OCI-LY3 (cell line): ENCODE results near the gene JCAD.
"Not testable (repeated sequence)": the region's sequence is repeated elsewhere in the genome, so short reads cannot be mapped to it uniquely, and the experiment has no call there.

Experiments used
- H2AFZ ChIP-seq: fragments of 200-600, 300-600 bp; shearing (Covaris generic); 2 replicates; pipeline ENCODE4 v1.6.0; 2014; ENCODE audit warnings: antibody characterized with exemption, low read depth, low read length
- H3K27ac ChIP-seq: fragments of 200-600, 300-600 bp; sonication (generic); 2 replicates; pipeline ENCODE4 v1.5.1; 2014; ENCODE audit warnings: mild to moderate bottlenecking, low read length, moderate library complexity, mixed read lengths
- H3K27me3 ChIP-seq: fragments of 200-600, 300-600 bp; sonication (generic); 2 replicates; pipeline ENCODE4 v1.6.1; 2014; ENCODE audit warnings: low read depth, low read length, mixed read lengths
- H3K36me3 ChIP-seq: fragments of 200-600, 300-600 bp; sonication (generic); replicated peaks from 2 replicates; pipeline ENCODE3; 2014; ENCODE audit warnings: low read depth, low read length, mixed read lengths
- H3K4me1 ChIP-seq: fragments of 300-600, 200-600 bp; sonication (generic); 2 replicates; pipeline ENCODE4 v1.6.1; 2014; ENCODE audit warnings: low read length, mixed read lengths
- H3K4me2 ChIP-seq: fragments of 200-600, 300-600 bp; sonication (generic); 2 replicates; pipeline ENCODE4 v1.6.1; 2014; ENCODE audit warnings: low read length, mixed read lengths
- H3K4me3 ChIP-seq: fragments of 300-600, 200-600 bp; sonication (generic); 2 replicates; pipeline ENCODE4 v1.5.1; 2014; ENCODE audit warnings: antibody characterized with exemption, mild to moderate bottlenecking, low read length, moderate library complexity
- H3K79me2 ChIP-seq: fragments of 300-600, 200-600 bp; shearing (Covaris generic); 2 replicates; pipeline ENCODE4 v1.6.1; 2014; ENCODE audit warnings: mild to moderate bottlenecking, low read length, mixed read lengths
- H3K9ac ChIP-seq: fragments of 300-600, 200-600 bp; shearing (Covaris generic); 2 replicates; pipeline ENCODE4 v1.6.0; 2014; ENCODE audit warnings: mild to moderate bottlenecking, low read length, moderate library complexity
- H3K9me3 ChIP-seq: fragments of 200-600, 300-600 bp; shearing (Covaris generic); 2 replicates; pipeline ENCODE4 v1.6.1; 2014; ENCODE audit warnings: low read length, mixed read lengths; ENCODE audit not compliant: insufficient read depth
- H4K20me1 ChIP-seq: fragments of 200-600, 300-600 bp; sonication (generic); 2 replicates; pipeline ENCODE4 v1.6.1; 2016; ENCODE audit warnings: low read length, mixed read lengths; ENCODE audit not compliant: insufficient read depth
- CTCF ChIP-seq: fragments of 200-600, 300-600 bp; sonication (generic); IDR thresholded peaks from 2 replicates; pipeline ENCODE4 v1.5.1; 2014; ENCODE audit warnings: antibody characterized with exemption, low read length, low read depth
- EZH2phosphoT487 ChIP-seq: fragments of 200-600 bp; shearing (Covaris generic); IDR thresholded peaks from 2 replicates; pipeline ENCODE4 v1.6.1; 2018; ENCODE audit warnings: antibody characterized with exemption, mixed run types, low read depth

Gene JCAD, protein sequence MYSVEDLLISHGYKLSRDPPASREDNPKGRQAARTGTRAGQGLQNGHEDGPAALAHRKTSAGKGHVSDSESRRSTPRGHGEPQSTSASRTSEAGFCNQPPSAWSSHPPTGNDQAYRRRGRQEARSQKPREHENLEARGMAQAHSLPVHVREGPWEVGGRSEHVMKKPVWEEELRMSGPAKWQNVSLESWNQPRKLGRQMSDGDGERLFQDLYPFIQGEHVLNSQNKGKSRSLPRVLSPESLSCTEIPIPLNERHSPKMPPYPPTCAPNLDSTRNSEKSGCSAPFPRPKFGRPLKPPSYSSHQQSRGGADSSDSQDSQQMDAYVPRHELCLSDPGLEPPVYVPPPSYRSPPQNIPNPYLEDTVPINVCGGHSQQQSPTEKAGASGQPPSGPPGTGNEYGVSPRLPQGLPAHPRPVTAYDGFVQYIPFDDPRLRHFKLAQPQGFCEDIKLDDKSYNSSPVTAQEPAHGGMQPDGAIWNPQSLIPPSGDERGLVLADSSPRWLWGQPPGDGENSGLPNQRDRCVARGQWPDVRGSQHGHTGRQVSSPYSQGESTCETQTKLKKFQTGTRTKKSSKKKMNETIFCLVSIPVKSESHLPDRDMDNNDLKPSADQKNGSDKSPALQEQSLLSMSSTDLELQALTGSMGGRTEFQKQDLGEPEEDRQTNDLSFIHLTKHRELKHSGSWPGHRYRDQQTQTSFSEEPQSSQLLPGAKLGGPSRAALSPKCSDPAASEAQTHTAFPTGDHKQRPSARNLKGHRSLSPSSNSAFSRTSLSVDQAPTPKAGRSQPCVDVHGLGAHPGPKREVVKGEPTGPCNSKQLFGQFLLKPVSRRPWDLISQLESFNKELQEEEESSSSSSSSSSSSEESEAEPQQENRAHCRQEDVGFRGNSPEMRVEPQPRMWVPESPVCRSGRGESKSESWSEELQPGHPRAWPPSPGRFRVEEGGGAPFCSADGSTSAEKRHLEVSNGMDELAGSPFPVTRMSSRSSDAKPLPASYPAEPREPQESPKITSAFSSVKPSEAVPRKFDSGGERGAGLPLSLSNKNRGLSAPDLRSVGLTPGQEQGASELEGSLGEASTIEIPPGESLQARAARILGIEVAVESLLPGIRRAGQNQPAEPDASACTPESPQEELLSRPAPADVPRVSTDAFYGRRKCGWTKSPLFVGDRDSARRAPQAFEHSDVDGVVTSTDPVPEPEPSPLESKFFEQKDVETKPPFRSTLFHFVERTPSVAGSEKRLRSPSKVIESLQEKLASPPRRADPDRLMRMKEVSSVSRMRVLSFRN (N-terminal part only)

GRCh38 chr10:30059209-30060107 is at the start of gene JCAD:
TSS of gene JCAD (minus strand) at chr10:30059586. CDS start at chr10:30047812, 11,774 bp downstream.
- no peaks in the 10 kb centered on the region for H3K9me3 ChIP-seq
- no peak within 1 kb of the TSS for H3K9ac ChIP-seq
- no peaks in the 10 kb centered on the region for H3K4me1 ChIP-seq
- H3K4me3 ChIP-seq, result no peak within 1 kb of the TSS
- H3K27me3 ChIP-seq, result no peaks in the 10 kb centered on the region
- no peaks in the 10 kb centered on the region for H3K79me2 ChIP-seq
- no peaks in the 10 kb centered on the region for H4K20me1 ChIP-seq
- TF ChIP-seq CTCF, result no peak
- TF ChIP-seq EZH2phosphoT487, result no peak
- H3K27ac ChIP-seq, result no peak within 1 kb of the TSS
- no peaks in the 10 kb centered on the region for H3K36me3 ChIP-seq
- no peak within 1 kb of the TSS for H3K4me2 ChIP-seq
- no peak within 1 kb of the TSS for H2AFZ ChIP-seq

GRCh38 chr10:30106987-30107386 is 47.6 kb upstream of the JCAD start:
- H3K36me3 ChIP-seq, result no peaks in the 10 kb centered on the region

DNA sequence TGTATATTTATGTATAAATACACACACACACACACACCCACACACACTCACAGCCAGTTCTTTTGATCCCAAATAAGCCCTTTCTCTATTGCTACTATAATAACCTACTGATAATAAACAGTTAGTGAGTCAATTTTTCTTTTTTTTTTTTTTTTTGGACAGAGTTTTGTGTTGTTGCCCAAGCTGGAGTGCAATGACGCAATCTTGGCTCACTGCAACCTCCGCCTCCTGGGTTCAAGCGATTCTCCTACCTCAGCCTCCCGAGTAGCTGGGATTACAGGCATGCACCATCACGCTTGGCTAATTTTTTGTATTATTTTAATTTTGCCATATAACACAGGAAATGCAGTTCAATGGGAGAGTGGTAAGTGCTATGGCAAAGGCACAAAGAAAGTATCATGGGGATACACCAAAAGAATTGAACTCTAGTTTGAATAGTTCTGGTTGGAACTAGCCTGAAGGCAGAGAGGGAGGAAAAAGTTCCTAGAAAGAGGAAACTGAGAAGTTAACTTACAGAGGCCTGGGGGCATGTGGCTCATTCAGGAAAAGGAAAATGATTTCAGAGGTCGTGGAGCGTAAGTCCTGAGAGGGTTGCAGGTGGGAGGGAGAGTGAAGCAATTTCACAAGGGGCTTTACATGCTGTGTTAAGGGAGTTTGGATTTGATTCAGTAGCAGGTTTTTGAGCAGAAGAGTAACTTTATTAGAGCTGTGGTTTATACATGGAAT is 44.4 kb upstream of the JCAD start:
- Histone ChIP-seq H3K9me3 (no peaks in the 10 kb centered on the region), H4K20me1 (no peaks in the 10 kb centered on the region), H3K9ac (no peak overlapping the region), H3K4me3 (no peak overlapping the region), H3K27ac (no peak overlapping the region), H3K4me2 (no peak overlapping the region), H3K4me1 (no peaks in the 10 kb centered on the region), H2AFZ (no peak overlapping the region), H3K79me2 (no peaks in the 10 kb centered on the region), H3K36me3 (no peaks in the 10 kb centered on the region), H3K27me3 (no peaks in the 10 kb centered on the region)
- TF ChIP-seq CTCF, result no peak
- TF ChIP-seq EZH2phosphoT487, result no peak

More at GRCh38 chr10:30106987-30107386, 47.6 kb upstream of the JCAD start:
- Histone ChIP-seq H3K79me2 (no peaks in the 10 kb centered on the region), H3K4me3 (no peak overlapping the region), H3K9ac (no peak overlapping the region), H3K4me1 (no peaks in the 10 kb centered on the region), H4K20me1 (no peaks in the 10 kb centered on the region), H3K9me3 (no peaks in the 10 kb centered on the region), H3K27ac (no peak overlapping the region), H2AFZ (no peak overlapping the region), H3K27me3 (no peaks in the 10 kb centered on the region), H3K4me2 (no peak overlapping the region)
- no peak for TF ChIP-seq EZH2phosphoT487
- TF ChIP-seq CTCF, result no peak

DNA sequence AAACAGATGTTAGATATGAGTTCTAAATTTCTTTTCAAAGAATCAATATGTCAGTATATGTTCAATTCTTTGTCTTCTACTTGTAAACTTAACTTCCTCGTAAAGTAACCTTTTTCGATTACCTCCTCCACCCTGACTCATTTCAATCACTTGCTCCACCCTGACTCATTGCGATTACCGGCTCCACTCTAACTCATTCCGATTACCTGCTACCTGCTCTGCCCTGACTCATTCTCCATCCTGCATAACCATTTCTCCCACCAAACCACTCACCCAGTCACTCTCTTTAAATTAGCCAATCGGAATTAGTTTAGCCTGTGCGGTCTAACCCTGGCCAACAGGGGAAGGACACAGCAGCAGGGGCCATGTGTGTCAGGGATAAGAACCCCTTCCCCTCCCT is 40.3 kb upstream of the JCAD start:
- H3K4me1 ChIP-seq, H3K9me3 ChIP-seq, H3K4me3 ChIP-seq, H3K27me3 ChIP-seq, H3K4me2 ChIP-seq, H4K20me1 ChIP-seq, H3K36me3 ChIP-seq, H3K27ac ChIP-seq, H3K79me2 ChIP-seq, H2AFZ ChIP-seq, H3K9ac ChIP-seq: not testable (repeated sequence)
